Activated CD8-positive, alpha-beta T cell treated with anti-CD3 and anti-CD28 coated beads for 36 hours (primary cell): Measurements from ENCODE around the gene BEST4. TPM values are rescaled to one million over a fixed set of nuclear protein-coding genes. Genes with fewer than 3 reads are reported as not detected.

Source experiments
- ATAC-seq: fragments of 200-7000 bp; cut with Tn5 transposase; one replicate; pipeline ENCODE4 v1.10.0; 2021; ENCODE audit warnings: mild to moderate bottlenecking, moderate library complexity
- CTCF ChIA-PET: fragments of 350-600 bp; sonication (Branson Sonifier 250); formaldehyde crosslinking; loops from one replicate; lab custom pipeline; 2021; ENCODE audit warnings: antibody characterized with exemption; lab: Charles Lee
- POLR2A ChIA-PET: fragments of 350-600 bp; sonication (Branson Sonifier 250); formaldehyde crosslinking; loops from one replicate; lab custom pipeline; 2021; ENCODE audit warnings: antibody characterized with exemption; lab: Charles Lee
- DNase-seq: peaks from one replicate; pipeline ENCODE4 v3.0.0-alpha.2; 2020
- H3K27ac Mint-ChIP-seq: one replicate; pipeline ENCODE4 v1.8.0; 2021; ENCODE audit warnings: mild to moderate bottlenecking, mixed read lengths
- H3K27me3 Mint-ChIP-seq: one replicate; pipeline ENCODE4 v1.8.0; 2021; ENCODE audit warnings: mixed read lengths
- H3K36me3 Mint-ChIP-seq: one replicate; pipeline ENCODE4 v1.8.0; 2021; ENCODE audit warnings: low read depth, mixed read lengths
- H3K4me1 Mint-ChIP-seq: one replicate; pipeline ENCODE4 v1.8.0; 2021; ENCODE audit warnings: low read depth, mixed read lengths
- H3K4me3 Mint-ChIP-seq: one replicate; pipeline ENCODE4 v1.8.0; 2021; ENCODE audit warnings: mild to moderate bottlenecking, moderate library complexity, mixed read lengths
- H3K9me3 Mint-ChIP-seq: one replicate; pipeline ENCODE4 v1.8.0; 2021; ENCODE audit warnings: mixed read lengths
- CTCF ChIP-seq: fragments of 200-600 bp; IDR thresholded peaks from one replicate; pipeline ENCODE4 v1.8.0; 2022; ENCODE audit warnings: antibody characterized with exemption, mild to moderate bottlenecking
- intact Hi-C: fragments of 100-400 bp; cut with micrococcal nuclease; formaldehyde crosslinking; loops from one replicate; pipeline ENCODE4 v1.10.0; 2022
- total RNA-seq, 2 experiments: library from RNA; stranded (reverse); gene quantifications; one replicate each; pipeline ENCODE4 v1.2.3, GENCODE V29; 2021

The BEST4 gene
- total RNA-seq, 2 experiments from 2014 or later, result 0.87 to 1.0 TPM

- no peak for ATAC-seq
- H3K4me3 Mint-ChIP-seq, result no peak overlapping the region
- no peaks in the 10 kb centered on the region for H3K9me3 Mint-ChIP-seq
- H3K36me3 Mint-ChIP-seq, result no peaks in the 10 kb centered on the region
- TF ChIP-seq CTCF, result no peak
- ChIA-PET POLR2A (interaction anchor here (5.4 to 12.2 kb wide), 4 partner anchors 15 to 188 kb away, joined by 37 to 466 read pairs (median 170); partner anchors contain the start of genes BTBD19, DYNLT4, HECTD3 and RNU5D-1), CTCF (interaction anchor here (0.6 to 3.2 kb wide), 4 partner anchors 9 to 37 kb away, joined by 3 to 14 read pairs (median 7); no protein-coding TSS in a partner anchor)
- no peak overlapping the region for H3K27ac Mint-ChIP-seq
- DNase-seq, result no peak
- H3K4me1 Mint-ChIP-seq, result peaks cover 22% of the 10 kb centered on the region
- intact Hi-C loops, result no loop called here
- no peaks in the 10 kb centered on the region for H3K27me3 Mint-ChIP-seq
Observed at GRCh38 chr1:44822981-44823451, 35.0 kb upstream of the BEST4 start.

GRCh38 chr1:44822131-44822701 lies 34.2 kb upstream of the BEST4 start:
- no peak for ATAC-seq
- H3K36me3 Mint-ChIP-seq, result no peaks in the 10 kb centered on the region
- no peaks in the 10 kb centered on the region for H3K9me3 Mint-ChIP-seq
- POLR2A ChIA-PET, result interaction anchor here (5.4 to 12.2 kb wide), 5 partner anchors 14 to 189 kb away, joined by 37 to 466 read pairs (median 130); partner anchors contain the start of genes BTBD19, DYNLT4, HECTD3 and PLK3
- no peak overlapping the region for H3K4me3 Mint-ChIP-seq
- TF ChIP-seq CTCF, result no peak
- no peak overlapping the region for H3K27ac Mint-ChIP-seq
- no peak for DNase-seq
- CTCF ChIA-PET, result interaction anchor here (0.6 to 6.1 kb wide), 8 partner anchors 10 to 100 kb away, joined by 3 to 45 read pairs (median 5); partner anchors contain the start of genes PLK3 and RNU5D-1
- intact Hi-C loops, result no loop called here
- no peaks in the 10 kb centered on the region for H3K27me3 Mint-ChIP-seq
- peaks cover 27% of the 10 kb centered on the region for H3K4me1 Mint-ChIP-seq

GRCh38 chr1:44821240-44821715 lies 33.3 kb upstream of the BEST4 start:
- Mint-ChIP-seq H3K27me3 (no peaks in the 10 kb centered on the region), H3K27ac (no peak overlapping the region), H3K4me3 (peak overlapping the region; percentile 79), H3K9me3 (no peaks in the 10 kb centered on the region), H3K36me3 (no peaks in the 10 kb centered on the region), H3K4me1 (peaks cover 27% of the 10 kb centered on the region)
- no peak for ATAC-seq
- intact Hi-C loops, result no loop called here
- ChIA-PET CTCF (interaction anchor here (0.8 to 6.1 kb wide), 9 partner anchors 14 to 193 kb away, joined by 3 to 45 read pairs (median 5); partner anchors contain the start of genes PLK3, RNU5D-1 and UROD), POLR2A (interaction anchor here (0.6 to 12.2 kb wide), 15 partner anchors 10 to 190 kb away, joined by 3 to 466 read pairs (median 10); partner anchors contain the start of genes BEST4, BTBD19, DYNLT4 and EIF2B3)
- TF ChIP-seq CTCF, result no peak
- DNase-seq, result no peak

GRCh38 chr1:44820328-44821239 lies 32.6 kb upstream of the BEST4 start:
- no peak for DNase-seq
- Mint-ChIP-seq H3K4me1 (peaks cover 27% of the 10 kb centered on the region), H3K4me3 (peak overlapping the region; percentile 79), H3K27me3 (no peaks in the 10 kb centered on the region), H3K9me3 (no peaks in the 10 kb centered on the region), H3K36me3 (peaks cover 3% of the 10 kb centered on the region), H3K27ac (peak overlapping the region; percentile 99)
- no peak for ATAC-seq
- TF ChIP-seq CTCF, result no peak
- intact Hi-C loops, result no loop called here
- ChIA-PET POLR2A (interaction anchor here (0.6 to 12.2 kb wide), 21 partner anchors 10 to 620 kb away, joined by 3 to 466 read pairs (median 4); partner anchors contain the start of genes BEST4, BTBD19, DYNLT4 and EIF2B3), CTCF (interaction anchor here (0.9 to 6.1 kb wide), 7 partner anchors 16 to 194 kb away, joined by 3 to 45 read pairs (median 5); partner anchors contain the start of genes PLK3, RNU5D-1 and UROD)
